Colon (tissue), 2 donors: Measurements from ENCODE around the gene CHIA.
"Not testable (repeated sequence)": the region's sequence is repeated elsewhere in the genome, so short reads cannot be mapped to it uniquely, and the experiment has no call there.

Experiments used
- FAIRE-seq: peaks from 2 replicates; lab custom pipeline; 2012; peaks lifted over from hg19 to GRCh38; lab: Jason Lieb, UNC
- donor health status: control.
- donor health status: control.

Gene CHIA

GRCh38 chr1:111285879-111286278 is 4.8 kb upstream of the CHIA start:
- no peak for FAIRE-seq

- FAIRE-seq: no peak
Observed at GRCh38 chr1:111286912-111287311, 3.7 kb upstream of the CHIA start.

GRCh38 chr1:111289371-111289770 is 1.3 kb upstream of the CHIA start:
- no peak for FAIRE-seq

DNA sequence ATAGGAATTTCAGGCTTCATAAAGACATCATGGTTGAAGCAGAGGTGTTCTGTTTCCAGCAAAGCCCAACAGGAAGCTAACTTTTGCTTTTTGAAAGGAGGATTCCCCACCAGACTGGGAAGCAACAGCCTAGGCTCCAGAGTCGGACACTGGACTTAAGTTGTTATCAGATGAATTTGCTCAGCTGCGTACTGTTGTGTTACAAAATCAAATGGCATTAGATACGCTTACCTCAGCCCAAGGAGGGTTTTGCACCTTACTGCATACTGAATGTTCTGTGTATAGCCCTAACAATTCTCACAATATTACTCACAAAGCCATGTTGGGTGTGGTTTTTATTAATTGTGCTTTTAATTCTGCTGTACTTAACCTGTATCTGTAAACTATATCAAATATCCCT is 547 bp upstream of the CHIA start:
- FAIRE-seq: no peak

GRCh38 chr1:111294390-111294789 is 3.7 kb downstream of the CHIA start:
- FAIRE-seq: no peak

- no peak for FAIRE-seq
Observed at GRCh38 chr1:111302374-111302773, 11.7 kb downstream of the CHIA start.

- FAIRE-seq: no peak
Observed at GRCh38 chr1:111309690-111310089, 19.0 kb downstream of the CHIA start.

GRCh38 chr1:111318523-111318922 is 27.9 kb downstream of the CHIA start:
- FAIRE-seq: no peak

DNA sequence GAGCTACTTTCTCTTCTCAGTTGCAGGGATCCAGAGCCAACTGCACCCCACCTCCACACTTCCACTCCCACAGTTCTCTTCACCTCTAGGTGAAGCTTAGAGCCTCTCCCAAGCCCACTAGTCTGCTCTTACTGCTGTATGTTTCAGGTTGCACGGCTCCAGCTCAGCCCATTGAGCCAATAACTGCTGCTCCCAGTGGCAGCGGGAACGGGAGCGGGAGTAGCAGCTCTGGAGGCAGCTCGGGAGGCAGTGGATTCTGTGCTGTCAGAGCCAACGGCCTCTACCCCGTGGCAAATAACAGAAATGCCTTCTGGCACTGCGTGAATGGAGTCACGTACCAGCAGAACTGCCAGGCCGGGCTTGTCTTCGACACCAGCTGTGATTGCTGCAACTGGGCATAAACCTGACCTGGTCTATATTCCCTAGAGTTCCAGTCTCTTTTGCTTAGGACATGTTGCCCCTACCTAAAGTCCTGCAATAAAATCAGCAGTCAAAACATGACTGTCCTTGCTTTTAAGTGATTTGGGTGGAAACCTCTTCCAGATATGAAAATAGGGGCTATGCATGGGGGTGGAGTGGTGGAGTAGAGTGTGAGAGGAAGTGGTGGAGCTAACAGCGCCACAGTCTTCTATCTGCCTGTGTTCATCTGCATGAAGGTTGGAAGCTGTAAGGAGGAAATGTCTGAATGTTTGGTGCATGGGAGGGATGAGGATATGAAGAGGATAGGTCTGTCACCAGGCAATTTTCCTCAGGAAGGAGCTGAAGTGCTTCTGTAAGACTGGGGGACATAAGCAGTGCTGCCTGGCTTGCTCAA is 29.6 kb downstream of the CHIA start:
- no peak for FAIRE-seq

GRCh38 chr1:111323231-111323630 is 32.6 kb downstream of the CHIA start:
- FAIRE-seq: no peak

- FAIRE-seq: no peak
Observed at GRCh38 chr1:111332190-111332589, 41.5 kb downstream of the CHIA start.

DNA sequence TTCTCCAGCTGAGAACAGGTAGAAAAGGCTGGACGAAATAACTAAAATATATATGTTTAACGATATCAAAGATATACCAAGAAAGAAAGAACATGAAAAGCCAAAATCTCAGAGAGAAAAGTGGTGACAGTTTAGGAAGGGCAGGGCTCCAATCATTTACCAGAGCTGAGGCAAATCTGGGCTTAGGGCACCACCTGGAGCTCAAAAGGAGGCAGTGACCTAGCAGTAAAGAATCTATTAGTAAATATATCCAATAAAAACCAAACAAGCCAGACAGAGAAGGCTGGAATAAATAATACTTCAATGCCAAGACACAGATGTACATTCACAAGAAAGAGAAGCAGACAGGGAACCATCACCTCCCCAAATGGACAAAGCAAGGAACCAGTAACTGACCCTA is 43.5 kb downstream of the CHIA start:
- no peak for FAIRE-seq

DNA sequence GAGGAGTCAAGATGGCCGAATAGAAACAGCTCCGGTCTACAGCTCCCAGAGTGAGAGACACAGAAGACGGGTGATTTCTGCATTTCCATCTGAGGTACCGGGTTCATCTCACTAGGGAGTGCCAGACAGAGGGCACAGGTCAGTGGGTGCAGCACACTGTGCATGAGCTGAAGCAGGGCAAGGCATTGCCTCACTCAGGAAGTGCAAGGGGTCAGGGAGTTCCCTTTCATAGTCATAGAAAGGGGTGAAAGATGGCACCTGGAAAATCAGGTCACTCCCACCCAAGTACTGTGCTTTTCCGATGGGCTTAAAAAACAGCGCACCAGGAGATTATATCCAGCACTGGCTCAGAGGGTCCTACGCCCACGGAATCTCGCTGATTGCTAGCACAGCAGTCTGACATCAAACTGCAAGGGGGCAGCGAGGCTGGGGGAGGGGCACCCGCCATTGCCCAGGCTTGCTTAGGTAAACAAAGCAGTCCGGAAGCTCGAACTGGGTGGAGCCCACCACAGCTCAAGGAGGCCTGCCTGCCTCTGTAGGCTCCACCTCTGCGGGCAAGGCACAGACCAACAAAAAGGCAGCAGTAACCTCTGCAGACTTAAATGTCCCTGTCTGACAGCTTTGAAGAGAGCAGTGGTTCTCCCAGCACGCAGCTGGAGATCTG is 44.7 kb downstream of the CHIA start:
- not testable (repeated sequence) for FAIRE-seq

- not testable (repeated sequence) for FAIRE-seq
Observed at GRCh38 chr1:111338849-111339248, 48.2 kb downstream of the CHIA start.

DNA sequence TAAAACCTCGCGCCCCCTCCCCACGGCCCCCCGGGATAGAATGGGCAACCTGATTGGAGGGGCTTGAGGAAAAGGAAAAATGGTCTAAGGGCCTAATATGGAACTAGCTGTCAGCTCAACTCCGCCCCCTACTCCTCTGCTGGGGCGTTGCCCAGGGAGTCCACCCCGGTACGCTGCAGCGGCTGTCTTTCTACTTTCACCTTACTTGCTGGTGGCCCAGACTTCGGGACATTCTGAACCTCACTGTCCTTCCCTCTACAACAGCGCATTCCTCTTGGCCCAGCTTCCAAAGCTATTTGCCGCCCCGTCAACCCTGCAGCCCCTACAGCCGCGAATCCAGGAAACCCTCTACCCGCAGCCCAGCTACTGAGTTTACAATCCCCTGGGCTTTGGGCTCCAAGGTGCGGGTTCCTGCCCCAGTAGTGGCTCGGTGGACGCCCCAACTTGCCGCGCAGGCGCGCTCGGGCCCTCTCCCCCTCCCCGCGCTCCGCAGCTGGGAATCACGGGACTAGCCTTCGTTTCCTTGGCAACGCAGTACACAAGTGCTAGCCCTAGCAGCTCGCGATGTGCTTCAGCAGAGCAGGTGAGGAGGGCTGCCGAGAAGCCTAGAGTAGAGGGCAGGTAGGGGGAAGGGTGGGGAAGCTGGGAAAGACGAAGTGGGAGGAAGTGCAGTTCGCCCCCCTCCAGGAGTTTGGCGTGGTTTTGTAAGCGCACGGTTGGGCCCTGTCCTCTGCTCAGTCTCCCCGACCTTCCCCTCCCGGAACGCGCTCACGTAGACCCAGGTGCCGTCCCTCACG is 55.6 kb downstream of the CHIA start:
- no peak for FAIRE-seq

DNA sequence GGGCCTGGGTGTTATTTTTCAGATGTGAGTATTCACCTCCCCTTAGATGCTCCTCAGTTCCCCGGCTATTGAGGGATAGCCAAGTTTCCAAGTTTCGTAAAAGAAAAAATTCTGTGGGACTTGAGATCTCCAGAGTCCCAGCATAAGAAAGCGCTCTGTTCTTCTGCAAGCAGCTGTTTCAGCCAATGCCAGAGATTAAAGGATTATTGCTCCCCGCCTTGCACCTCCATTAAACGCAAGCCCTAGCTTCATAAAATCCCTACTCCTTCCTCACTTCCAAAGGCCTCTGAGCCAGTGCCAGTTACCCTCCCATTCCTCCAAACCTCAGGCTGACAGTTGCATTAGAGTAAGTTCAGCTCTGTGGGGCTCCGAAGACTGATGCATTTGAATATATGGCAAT is 56.4 kb downstream of the CHIA start:
- no peak for FAIRE-seq

GRCh38 chr1:111351700-111352099 is 61.0 kb downstream of the CHIA start:
- no peak for FAIRE-seq

DNA sequence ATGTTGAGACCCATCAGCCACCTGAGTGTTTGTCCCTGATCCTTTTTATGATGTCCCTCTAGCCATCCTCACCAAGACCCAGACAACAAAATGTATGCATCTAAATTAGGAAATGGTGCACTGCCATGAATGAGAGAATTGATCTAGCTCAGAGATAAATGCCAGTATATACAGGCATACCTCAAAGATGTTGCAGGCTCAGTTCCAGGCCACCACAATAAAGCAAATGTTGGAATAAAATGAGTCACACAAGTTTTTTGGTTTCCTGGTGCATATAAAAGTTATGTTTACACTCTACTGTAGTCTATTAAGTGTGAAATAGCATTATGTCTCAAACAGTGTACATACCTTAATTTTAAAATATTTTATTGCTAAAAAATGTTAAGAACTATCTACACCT is 63.9 kb downstream of the CHIA start:
- no peak for FAIRE-seq

DNA sequence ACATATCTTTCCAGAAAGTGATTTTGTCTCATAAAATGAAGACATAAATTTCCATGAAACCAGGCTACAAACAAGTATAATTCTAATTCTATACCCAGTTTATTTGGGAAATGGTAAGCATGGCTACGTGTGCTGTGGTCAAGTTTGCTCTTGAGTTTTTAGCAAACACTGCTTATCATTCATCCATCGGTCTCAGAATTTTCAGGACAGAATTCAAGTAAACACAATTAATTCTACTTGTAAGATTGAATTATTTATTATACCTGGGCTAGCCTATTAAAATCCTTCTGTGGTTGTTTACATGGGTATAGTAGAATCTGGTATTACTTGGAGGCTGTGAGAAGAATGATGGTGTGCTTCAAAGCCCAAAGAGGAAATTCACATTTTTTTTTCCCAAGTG is 68.3 kb downstream of the CHIA start:
- FAIRE-seq: no peak

- FAIRE-seq: no peak
Observed at GRCh38 chr1:111359376-111359775, 68.7 kb downstream of the CHIA start.

- not testable (repeated sequence) for FAIRE-seq
Observed at GRCh38 chr1:111360257-111360656, 69.6 kb downstream of the CHIA start.

GRCh38 chr1:111361761-111362160 is 71.1 kb downstream of the CHIA start:
- FAIRE-seq: no peak

DNA sequence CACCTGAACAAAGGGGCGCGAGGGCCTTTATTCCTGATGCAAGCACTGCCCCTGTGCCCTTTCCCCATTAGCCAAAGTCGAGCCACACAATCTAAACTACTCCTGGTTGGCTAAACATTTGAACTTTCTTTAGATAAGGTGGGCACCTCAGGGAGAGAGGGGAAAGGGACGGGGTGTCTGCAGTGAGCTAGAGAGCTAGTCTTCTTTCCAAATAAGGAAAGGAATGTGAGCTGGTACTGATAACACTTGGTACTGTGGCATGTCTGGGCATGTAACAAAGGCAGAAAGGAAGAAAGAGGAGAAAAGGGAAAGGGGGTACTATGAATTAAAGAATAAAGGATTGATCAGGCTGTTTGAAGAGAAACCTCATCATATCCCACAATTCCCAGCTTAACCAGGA is 74.0 kb downstream of the CHIA start:
- no peak for FAIRE-seq
